HEK293T (cell line): ENCODE results near the gene RIPOR2.
"Not testable (repeated sequence)": the region's sequence is repeated elsewhere in the genome, so short reads cannot be mapped to it uniquely, and the experiment has no call there.

Experiments
- CTCF ChIA-PET: fragments of 350-600 bp; formaldehyde crosslinking; extraction: SDS; loops from one replicate; lab custom pipeline; 2021; ENCODE audit warnings: antibody characterized with exemption, inconsistent platforms; lab: Yijun Ruan, JAX
- POLR2A ChIA-PET: fragments of 350-600 bp; formaldehyde crosslinking; extraction: SDS; loops from one replicate; lab custom pipeline; 2020; ENCODE audit warnings: antibody characterized with exemption, inconsistent platforms; lab: Yijun Ruan, JAX
- DNase-seq: peaks from one replicate; pipeline ENCODE4 v3.0.0; 2012; ENCODE audit warnings: mixed read lengths; ENCODE audit errors: extremely low spot score
- ARNT ChIP-seq: fragments of 450-650 bp; IDR thresholded peaks from 2 replicates; pipeline ENCODE4 v1.6.1; 2017; ENCODE audit warnings: mild to moderate bottlenecking
- BHLHE40 ChIP-seq: fragments of 450-650 bp; IDR thresholded peaks from 2 replicates; pipeline ENCODE4 v1.6.1; 2016; ENCODE audit warnings: mild to moderate bottlenecking, moderate library complexity, borderline replicate concordance
- CTBP1 ChIP-seq: fragments of 450-650 bp; IDR thresholded peaks from 2 replicates; pipeline ENCODE4 v1.6.1; 2016; ENCODE audit warnings: borderline replicate concordance
- ELF4 ChIP-seq: fragments of 450-650 bp; IDR thresholded peaks from 2 replicates; pipeline ENCODE4 v1.6.1; 2017; ENCODE audit warnings: antibody characterized with exemption
- FOXA1 ChIP-seq: fragments of 450-650 bp; IDR thresholded peaks from 2 replicates; pipeline ENCODE4 v1.6.1; 2016; ENCODE audit warnings: mild to moderate bottlenecking
- FOXK2 ChIP-seq: fragments of 450-650 bp; IDR thresholded peaks from 2 replicates; pipeline ENCODE4 v1.6.1; 2016; ENCODE audit warnings: mild to moderate bottlenecking
- FOXM1 ChIP-seq: fragments of 450-650 bp; IDR thresholded peaks from 2 replicates; pipeline ENCODE4 v1.6.1; 2017; ENCODE audit warnings: mild to moderate bottlenecking, borderline replicate concordance
- HDGF ChIP-seq: fragments of 450-650 bp; IDR thresholded peaks from 2 replicates; pipeline ENCODE4 v1.6.1; 2017; ENCODE audit warnings: antibody characterized with exemption, borderline replicate concordance
- L3MBTL2 ChIP-seq: fragments of 450-650 bp; conservative IDR thresholded peaks from 2 replicates; pipeline ENCODE4 v1.6.1; 2016; ENCODE audit warnings: mild to moderate bottlenecking
- LEF1 ChIP-seq: fragments of 450-650 bp; IDR thresholded peaks from 2 replicates; pipeline ENCODE4 v1.6.1; 2017; ENCODE audit warnings: mild to moderate bottlenecking, borderline replicate concordance
- NFRKB ChIP-seq: fragments of 450-650 bp; IDR thresholded peaks from 2 replicates; pipeline ENCODE4 v1.6.1; 2016; ENCODE audit warnings: mild to moderate bottlenecking, moderate library complexity
- PKNOX1 ChIP-seq: fragments of 450-650 bp; IDR thresholded peaks from 2 replicates; pipeline ENCODE4 v1.6.1; 2016
- SP1 ChIP-seq: fragments of 450-650 bp; IDR thresholded peaks from 2 replicates; pipeline ENCODE4 v1.6.1; 2017
- SUZ12 ChIP-seq: fragments of 450-650 bp; IDR thresholded peaks from 2 replicates; pipeline ENCODE4 v1.6.1; 2016; ENCODE audit warnings: mild to moderate bottlenecking
- TARDBP ChIP-seq: fragments of 450-650 bp; IDR thresholded peaks from 2 replicates; pipeline ENCODE4 v1.6.1; 2016
- ZNF384 ChIP-seq: fragments of 450-650 bp; IDR thresholded peaks from 2 replicates; pipeline ENCODE4 v1.6.1; 2016

The RIPOR2 gene

GRCh38 chr6:24882835-24883555 lies 52.8 kb downstream of the RIPOR2 start:
- no peak for TF ChIP-seq ARNT
- TF ChIP-seq TARDBP = no peak
- no peak for TF ChIP-seq ZNF384
- TF ChIP-seq HDGF = no peak
- TF ChIP-seq BHLHE40 = no peak
- no peak for TF ChIP-seq CTBP1
- no peak for TF ChIP-seq LEF1
- no peak for TF ChIP-seq FOXM1
- no peak for TF ChIP-seq PKNOX1
- no peak for TF ChIP-seq SP1
- POLR2A ChIA-PET = no interaction called here
- DNase-seq = no peak
- CTCF ChIA-PET = interaction anchor here (0.6 to 1.1 kb wide), 2 partner anchors 27 to 66 kb away, joined by 3 read pairs; no protein-coding TSS in a partner anchor

GRCh38 chr6:24882295-24882694 lies 53.5 kb downstream of the RIPOR2 start:
- DNase-seq = no peak
- TF ChIP-seq FOXM1 = no peak
- no peak for TF ChIP-seq BHLHE40
- no peak for TF ChIP-seq ELF4
- TF ChIP-seq L3MBTL2 = no peak
- no peak for TF ChIP-seq LEF1
- no peak for TF ChIP-seq ZNF384
- no peak for TF ChIP-seq FOXK2
- POLR2A ChIA-PET = no interaction called here
- CTCF ChIA-PET = interaction anchor here (0.6 to 1.1 kb wide), 2 partner anchors 26 to 65 kb away, joined by 3 read pairs; no protein-coding TSS in a partner anchor

GRCh38 chr6:24881376-24881775 lies 54.4 kb downstream of the RIPOR2 start:
- ChIA-PET POLR2A (no interaction called here), CTCF (no interaction called here)
- no peak for DNase-seq
- no peak for TF ChIP-seq HDGF
- TF ChIP-seq CTBP1 = no peak
- no peak for TF ChIP-seq BHLHE40
- no peak for TF ChIP-seq FOXK2
- no peak for TF ChIP-seq ZNF384
- TF ChIP-seq NFRKB = no peak
- TF ChIP-seq ARNT = no peak
- TF ChIP-seq SUZ12 = no peak
- no peak for TF ChIP-seq PKNOX1
- TF ChIP-seq FOXM1 = no peak
- no peak for TF ChIP-seq ELF4
- no peak for TF ChIP-seq FOXA1
- TF ChIP-seq SP1 = no peak
- TF ChIP-seq L3MBTL2 = no peak
- TF ChIP-seq TARDBP = no peak
- no peak for TF ChIP-seq LEF1

GRCh38 chr6:24880451-24880850 lies 55.3 kb downstream of the RIPOR2 start:
- ChIA-PET POLR2A (no interaction called here), CTCF (no interaction called here)
- TF ChIP-seq ZNF384 = no peak
- no peak for TF ChIP-seq SP1
- TF ChIP-seq FOXA1 = no peak
- TF ChIP-seq FOXM1 = no peak
- no peak for TF ChIP-seq BHLHE40
- no peak for TF ChIP-seq FOXK2
- no peak for TF ChIP-seq TARDBP
- TF ChIP-seq L3MBTL2 = no peak
- no peak for TF ChIP-seq SUZ12
- TF ChIP-seq PKNOX1 = no peak
- TF ChIP-seq NFRKB = no peak
- no peak for TF ChIP-seq CTBP1
- TF ChIP-seq HDGF = no peak
- TF ChIP-seq ELF4 = no peak
- no peak for TF ChIP-seq LEF1
- no peak for TF ChIP-seq ARNT
- DNase-seq = no peak

GRCh38 chr6:24879351-24879750 lies 56.4 kb downstream of the RIPOR2 start:
- DNase-seq = no peak
- CTCF ChIA-PET = no interaction called here
- POLR2A ChIA-PET = no interaction called here
- TF ChIP-seq TARDBP (no peak), SP1 (no peak), FOXM1 (no peak), ZNF384 (no peak), SUZ12 (no peak), FOXK2 (no peak), PKNOX1 (no peak), HDGF (no peak), FOXA1 (no peak), NFRKB (no peak)

- POLR2A ChIA-PET, CTCF ChIA-PET, DNase-seq: not testable (repeated sequence)
Measured at GRCh38 chr6:24877747-24878146, 58.0 kb downstream of the RIPOR2 start.
